ENCODE data around the gene PAWR. TPM values are rescaled to one million over a fixed set of nuclear protein-coding genes. Genes with fewer than 3 reads are reported as not detected.
"Not testable (repeated sequence)": the region's sequence is repeated elsewhere in the genome, so short reads cannot be mapped to it uniquely, and the experiment has no call there.

Gene PAWR
- total and polyA plus RNA-seq, 4 donors: 6.8 to 119 (median 56.4) TPM

DNA sequence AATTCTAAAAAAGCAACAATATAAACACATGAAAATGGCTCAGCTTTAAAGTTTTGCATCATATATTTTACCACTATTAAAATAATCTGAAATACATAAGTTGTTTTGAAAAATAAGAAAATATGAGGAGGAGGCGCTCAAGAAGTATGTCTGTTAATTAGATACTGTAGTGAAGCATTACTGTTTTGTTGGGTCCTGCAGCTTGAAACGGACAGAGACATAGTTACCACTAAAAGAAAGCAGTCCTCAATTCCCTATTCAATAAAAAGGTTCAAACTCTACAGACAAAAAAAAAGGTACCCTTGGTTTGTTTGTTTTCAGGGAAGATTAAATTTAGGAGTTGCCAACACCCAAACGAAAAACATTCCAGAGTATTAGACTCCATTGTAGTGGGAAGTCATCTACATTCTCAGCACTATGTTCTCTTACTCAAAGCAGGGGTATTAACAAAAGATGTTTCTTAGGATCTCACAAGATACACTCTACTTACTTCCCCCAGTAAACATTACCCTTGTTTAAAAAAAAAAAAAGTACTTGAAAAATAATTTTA lies 3.0 kb downstream of the PAWR start:
- ATAC-seq (ENCODE audit: insufficient read depth, low FRiP score) (no peak), DNase-seq (peak in 2 of 3 donors; percentile 10 to 16)
- Histone ChIP-seq H3K27me3 (ENCODE audit: control insufficient read depth in 3 of 3, insufficient read depth in 3 of 3, low read length in 2 of 3) (peaks cover 0 to 30% (median 0%) of the 10 kb centered on the region in 3 donors), H3K4me1 (ENCODE audit: control insufficient read depth in 5 of 5, insufficient read depth in 5 of 5, low read length in 5 of 5) (peaks cover 0 to 20% (median 2%) of the 10 kb centered on the region in 5 donors), H3K9ac (ENCODE audit: insufficient read depth in 1 of 2, low read length in 2 of 2) (no peak overlapping the region), H3K36me3 (ENCODE audit: control insufficient read depth in 4 of 4, insufficient read depth in 4 of 4, low read length in 4 of 4) (peaks cover 0 to 1% (median 0%) of the 10 kb centered on the region in 4 donors), H3K9me3 (ENCODE audit: control insufficient read depth in 4 of 4, insufficient read depth in 3 of 4, low read length in 3 of 4) (no peaks in the 10 kb centered on the region), H3K4me3 (no peak overlapping the region), H3K27ac (ENCODE audit: low read depth in 1 of 2, low read length in 1 of 2) (no peak overlapping the region)
- no peak for TF ChIP-seq CTCF (IDR thresholded peaks at IDR 0.05; ENCODE audit: control extremely low read depth, extremely low read depth)
- WGBS, 2 donors: 33 to 49% methylated on average over 3 of the region's 3 CpGs

GRCh38 chr12:79686171-79686570 lies 4.6 kb downstream of the PAWR start:
- H3K27ac ChIP-seq (ENCODE audit: low read depth in 1 of 2, low read length in 1 of 2): no peak overlapping the region
- peaks cover 0 to under 1% (median 0%) of the 10 kb centered on the region in 4 donors for H3K36me3 ChIP-seq (ENCODE audit: control insufficient read depth in 4 of 4, insufficient read depth in 4 of 4, low read length in 4 of 4)
- ATAC-seq (ENCODE audit: insufficient read depth, low FRiP score): no peak
- 58 to 86% methylated on average over 2 of the region's 2 CpGs for WGBS, 2 donors
- TF ChIP-seq CTCF (IDR thresholded peaks at IDR 0.05; ENCODE audit: control extremely low read depth, extremely low read depth): no peak
- H3K9ac ChIP-seq (ENCODE audit: insufficient read depth in 1 of 2, low read length in 2 of 2): no peak overlapping the region
- H3K27me3 ChIP-seq (ENCODE audit: control insufficient read depth in 3 of 3, insufficient read depth in 3 of 3, low read length in 2 of 3): peaks cover 0 to 20% (median 0%) of the 10 kb centered on the region in 3 donors
- H3K4me3 ChIP-seq: no peak overlapping the region
- H3K9me3 ChIP-seq (ENCODE audit: control insufficient read depth in 4 of 4, insufficient read depth in 3 of 4, low read length in 3 of 4): no peaks in the 10 kb centered on the region
- no peak for DNase-seq
- H3K4me1 ChIP-seq (ENCODE audit: control insufficient read depth in 5 of 5, insufficient read depth in 5 of 5, low read length in 5 of 5): peaks cover 0 to 6% (median under 1%) of the 10 kb centered on the region in 5 donors

GRCh38 chr12:79685068-79685467 lies 5.7 kb downstream of the PAWR start:
- Histone ChIP-seq H3K36me3 (ENCODE audit: control insufficient read depth in 4 of 4, insufficient read depth in 4 of 4, low read length in 4 of 4) (no peaks in the 10 kb centered on the region), H3K4me3 (no peak overlapping the region), H3K27me3 (ENCODE audit: control insufficient read depth in 3 of 3, insufficient read depth in 3 of 3, low read length in 2 of 3) (peaks cover 0 to 22% (median 0%) of the 10 kb centered on the region in 3 donors), H3K27ac (ENCODE audit: low read depth in 1 of 2, low read length in 1 of 2) (no peak overlapping the region), H3K9me3 (ENCODE audit: control insufficient read depth in 4 of 4, insufficient read depth in 3 of 4, low read length in 3 of 4) (no peaks in the 10 kb centered on the region), H3K9ac (ENCODE audit: insufficient read depth in 1 of 2, low read length in 2 of 2) (no peak overlapping the region), H3K4me1 (ENCODE audit: control insufficient read depth in 5 of 5, insufficient read depth in 5 of 5, low read length in 5 of 5) (peaks cover 0 to 5% (median 2%) of the 10 kb centered on the region in 5 donors)
- DNase-seq (no peak), ATAC-seq (ENCODE audit: insufficient read depth, low FRiP score) (no peak)
- no peak for TF ChIP-seq CTCF (IDR thresholded peaks at IDR 0.05; ENCODE audit: control extremely low read depth, extremely low read depth)
- WGBS, 2 donors: 29 to 30% methylated on average over 1 of the region's 1 CpG

DNA sequence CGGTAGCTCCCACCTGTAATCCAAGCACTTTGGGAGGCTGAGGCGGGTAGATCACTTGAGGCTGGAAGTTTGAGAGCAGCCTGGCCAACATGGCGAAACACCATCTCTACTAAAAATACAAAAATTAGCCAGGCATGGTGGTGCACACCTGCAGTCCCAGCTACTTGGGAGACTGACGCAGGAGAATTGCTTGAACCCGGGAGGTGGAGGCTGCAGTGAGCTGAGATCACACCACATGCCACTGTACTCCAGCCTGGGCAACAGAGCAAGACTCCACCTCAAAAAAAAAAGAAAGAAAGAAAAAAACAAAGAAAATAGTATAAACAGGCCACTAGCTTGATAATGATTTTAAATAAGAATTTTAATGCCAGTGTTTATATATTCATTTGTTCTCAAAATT lies 6.4 kb downstream of the PAWR start:
- not testable (repeated sequence) for H3K4me3 ChIP-seq; H3K4me1 ChIP-seq (ENCODE audit: control insufficient read depth in 5 of 5, insufficient read depth in 5 of 5, low read length in 5 of 5); H3K9me3 ChIP-seq (ENCODE audit: control insufficient read depth in 4 of 4, insufficient read depth in 3 of 4, low read length in 3 of 4); DNase-seq; H3K36me3 ChIP-seq (ENCODE audit: control insufficient read depth in 4 of 4, insufficient read depth in 4 of 4, low read length in 4 of 4); H3K9ac ChIP-seq (ENCODE audit: insufficient read depth in 1 of 2, low read length in 2 of 2); H3K27ac ChIP-seq (ENCODE audit: low read depth in 1 of 2, low read length in 1 of 2); ATAC-seq (ENCODE audit: insufficient read depth, low FRiP score)
- WGBS, 2 donors: 95 to 96% methylated on average over 5 of the region's 5 CpGs
- H3K27me3 ChIP-seq (ENCODE audit: control insufficient read depth in 3 of 3, insufficient read depth in 3 of 3, low read length in 2 of 3): peaks cover 0 to 21% (median 0%) of the 10 kb centered on the region in 3 donors

All from lung (tissue), 12 donors.